ENCODE data around the gene FBLN2. TPM values are rescaled to one million over a fixed set of nuclear protein-coding genes. Genes with fewer than 3 reads are reported as not detected.

Gene FBLN2
- total RNA-seq, 1 donor from 2014 or later: 64.6 TPM

GRCh38 chr3:13574798-13575451 is 26.0 kb downstream of the FBLN2 start:
- intact Hi-C loops (cut with DNase I): no loop called here
- no peak for DNase-seq (ENCODE audit: low spot score)

- intact Hi-C loops (cut with DNase I): no loop called here
- DNase-seq (ENCODE audit: low spot score): no peak
Measured at GRCh38 chr3:13575459-13576061, 26.6 kb downstream of the FBLN2 start.

- intact Hi-C loops (cut with DNase I): no loop called here
- DNase-seq (ENCODE audit: low spot score): no peak
Measured at GRCh38 chr3:13577181-13578121, 28.5 kb downstream of the FBLN2 start.

- intact Hi-C loops (cut with DNase I): no loop called here
- DNase-seq (ENCODE audit: low spot score): no peak
Measured at GRCh38 chr3:13578251-13578650, 29.3 kb downstream of the FBLN2 start.

- no peak for DNase-seq (ENCODE audit: low spot score)
- intact Hi-C loops (cut with DNase I): no loop called here
Measured at GRCh38 chr3:13579063-13579462, 30.1 kb downstream of the FBLN2 start.

- DNase-seq (ENCODE audit: low spot score): no peak
- intact Hi-C loops (cut with DNase I): no loop called here
Measured at GRCh38 chr3:13580256-13581023, 31.5 kb downstream of the FBLN2 start.

- DNase-seq (ENCODE audit: low spot score): no peak
Measured at GRCh38 chr3:13581485-13582365, 32.8 kb downstream of the FBLN2 start.

GRCh38 chr3:13582366-13583250 is 33.7 kb downstream of the FBLN2 start:
- no peak for DNase-seq (ENCODE audit: low spot score)

More at GRCh38 chr3:13581485-13582365, 32.8 kb downstream of the FBLN2 start:
- intact Hi-C loops (cut with DNase I): no loop called here

GRCh38 chr3:13583251-13584180 is 34.6 kb downstream of the FBLN2 start:
- DNase-seq (ENCODE audit: low spot score): no peak
- intact Hi-C loops (cut with DNase I): no loop called here

More at GRCh38 chr3:13582366-13583250, 33.7 kb downstream of the FBLN2 start:
- intact Hi-C loops (cut with DNase I): no loop called here

GRCh38 chr3:13584427-13584891 is 35.5 kb downstream of the FBLN2 start:
- no peak for DNase-seq (ENCODE audit: low spot score)
- intact Hi-C loops (cut with DNase I): no loop called here

- DNase-seq (ENCODE audit: low spot score): no peak
- intact Hi-C loops (cut with DNase I): no loop called here
Measured at GRCh38 chr3:13584901-13585300, 36.0 kb downstream of the FBLN2 start.

GRCh38 chr3:13587442-13587841 is 38.5 kb downstream of the FBLN2 start:
- DNase-seq (ENCODE audit: low spot score): no peak
- intact Hi-C loops (cut with DNase I): no loop called here

- intact Hi-C loops (cut with DNase I): no loop called here
- DNase-seq (ENCODE audit: low spot score): no peak
Measured at GRCh38 chr3:13588221-13588701, 39.3 kb downstream of the FBLN2 start.

- intact Hi-C loops (cut with DNase I): no loop called here
- no peak for DNase-seq (ENCODE audit: low spot score)
Measured at GRCh38 chr3:13588993-13589392, 40.1 kb downstream of the FBLN2 start.

GRCh38 chr3:13590841-13591520 is 42.1 kb downstream of the FBLN2 start:
- no peak for DNase-seq (ENCODE audit: low spot score)
- intact Hi-C loops (cut with DNase I): no loop called here

GRCh38 chr3:13593615-13594014 is 44.7 kb downstream of the FBLN2 start:
- intact Hi-C loops (cut with DNase I): no loop called here
- no peak for DNase-seq (ENCODE audit: low spot score)

All from cardiac septum (tissue), 1 donor.